ENCODE results near the gene CCDC39.

GRCh38 chr3:180700941-180701340, 21.7 kb upstream of the CCDC39 start:
- TF ChIP-seq EP300 (IDR thresholded peaks at IDR 0.05; ENCODE audit: borderline replicate concordance in 1 of 2, low read depth in 2 of 2, low read length in 2 of 2) (no peak), CTCF (IDR thresholded peaks at IDR 0.05; ENCODE audit: control extremely low read depth in 1 of 3, insufficient read depth in 1 of 3, low read depth in 1 of 3, low read length in 3 of 3) (no peak), SIX5 (IDR thresholded peaks at IDR 0.05; ENCODE audit: low read depth, low read length) (no peak), POLR2A (IDR thresholded peaks at IDR 0.05; ENCODE audit: control extremely low read depth in 1 of 2, low read depth in 2 of 2, low read length in 2 of 2) (no peak), SRF (IDR thresholded peaks at IDR 0.05; ENCODE audit: low read depth, low read length) (no peak), POLR2AphosphoS5 (IDR thresholded peaks at IDR 0.05; ENCODE audit: low read depth, low read length) (no peak), GTF2F1 (IDR thresholded peaks at IDR 0.05; ENCODE audit: borderline replicate concordance, low read depth, low read length) (no peak)
